Right kidney (tissue), 1 donor: ENCODE data around the gene SPCS1.

Experiments
- DNase-seq: peaks from one replicate; pipeline ENCODE4 v3.0.0-alpha.2; 2016

Gene SPCS1

GRCh38 chr3:52693071-52693470, 12.8 kb upstream of the SPCS1 start:
- DNase-seq, result no peak

DNA sequence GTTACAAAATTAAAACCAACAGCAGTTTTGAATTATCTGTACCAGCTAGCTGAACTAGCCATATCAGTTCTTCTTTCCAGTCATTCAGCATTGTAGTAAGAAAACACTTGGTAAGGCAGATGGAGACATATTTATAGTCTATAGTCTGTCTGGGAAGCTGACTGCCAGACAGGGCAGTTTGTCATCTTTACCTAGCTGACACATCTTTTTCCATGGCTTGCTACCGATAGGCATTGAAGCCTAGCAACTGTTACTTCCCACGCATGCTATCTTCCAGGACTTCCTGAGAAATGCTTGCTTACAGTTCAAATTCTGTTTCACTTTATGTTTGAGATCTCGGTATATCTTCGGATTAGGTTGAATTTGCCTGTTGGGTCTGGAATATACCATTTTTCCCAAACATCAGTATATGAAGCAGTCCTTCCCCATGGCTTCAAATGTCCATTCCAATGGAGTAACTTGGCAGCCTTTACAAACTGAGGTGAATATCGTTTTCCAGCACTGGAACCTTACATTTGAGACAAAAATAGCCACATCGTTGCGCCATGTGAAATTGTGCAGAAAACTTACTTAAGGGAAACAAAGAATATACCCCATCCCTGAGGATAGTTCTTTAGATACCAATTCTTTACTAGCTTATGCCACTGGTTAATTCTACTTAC, 11.2 kb upstream of the SPCS1 start:
- DNase-seq, result no peak

DNA sequence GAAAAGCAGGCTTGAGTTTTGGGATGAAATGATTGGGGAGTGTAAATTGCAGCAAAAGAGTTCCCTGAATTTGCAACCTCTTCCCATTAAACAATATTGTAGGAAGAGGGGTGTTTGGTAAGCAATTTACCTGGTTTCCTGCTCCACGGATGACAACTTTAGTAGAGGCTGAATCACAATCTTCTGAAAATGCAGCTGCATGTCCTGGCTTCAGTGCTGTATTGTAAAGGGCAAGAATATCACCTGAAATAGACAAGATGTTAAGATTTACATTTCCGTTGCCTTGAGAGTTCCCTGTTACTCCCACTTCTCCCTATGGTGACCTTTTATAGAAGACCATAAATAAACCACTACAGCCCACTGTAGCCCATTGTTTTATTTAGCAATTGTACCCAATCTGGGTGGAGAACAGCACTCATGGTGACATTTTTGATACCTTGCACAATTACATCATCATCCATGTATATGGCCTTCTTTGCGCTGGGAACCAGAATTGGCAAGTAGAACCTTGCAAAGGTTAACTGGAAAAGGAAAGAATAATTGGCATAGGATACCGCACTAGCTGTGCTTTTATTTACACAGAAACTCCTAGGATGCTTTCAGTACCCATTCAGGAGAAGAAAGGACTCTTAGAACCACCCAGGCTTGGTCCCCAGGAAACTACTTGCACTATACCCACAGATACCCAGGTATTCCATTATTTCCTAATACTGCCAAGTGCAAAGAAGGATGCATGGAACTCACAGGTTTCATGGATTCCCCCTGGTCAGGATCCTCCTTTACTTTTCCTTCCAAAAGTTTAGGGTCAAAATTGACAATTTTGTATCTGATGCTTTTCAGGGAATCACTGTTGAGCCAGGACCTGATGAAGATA, 9.9 kb upstream of the SPCS1 start:
- DNase-seq, result no peak

GRCh38 chr3:52696830-52697631, 8.9 kb upstream of the SPCS1 start:
- DNase-seq, result no peak

DNA sequence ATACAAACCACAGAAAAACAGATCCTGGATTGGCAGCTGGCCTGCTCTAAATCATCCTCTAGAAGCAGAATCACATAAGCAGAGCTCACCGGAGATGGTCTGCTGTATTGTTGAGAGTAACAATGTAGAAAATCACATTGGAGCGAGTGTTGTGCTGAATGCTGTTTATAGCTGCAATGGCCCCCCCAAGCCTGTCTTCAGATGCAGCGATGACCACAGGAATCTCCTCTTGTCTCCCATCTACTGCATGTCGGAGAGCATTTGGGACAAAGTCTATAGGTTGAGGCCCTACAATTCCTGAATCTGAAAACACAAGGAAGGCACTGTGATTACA, 8.3 kb upstream of the SPCS1 start:
- no peak for DNase-seq

DNA sequence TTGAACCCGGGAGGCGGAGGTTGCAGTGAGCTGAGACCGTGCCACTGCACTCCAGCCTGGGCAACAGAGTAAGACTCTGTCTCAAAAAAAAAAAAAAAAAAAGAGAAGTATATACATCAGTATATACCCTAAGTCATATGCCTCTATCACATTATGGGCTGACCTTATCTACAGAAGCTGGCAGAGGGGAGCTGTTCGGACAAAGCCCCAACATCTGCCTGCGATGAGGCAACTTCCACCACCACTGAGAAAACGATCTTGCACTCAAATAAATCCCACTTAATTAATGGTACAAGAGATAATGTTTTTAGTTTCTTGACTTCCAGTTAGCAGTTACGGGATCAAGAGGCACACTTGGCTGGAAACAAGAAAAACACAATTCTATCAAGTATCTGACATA, 2.6 kb upstream of the SPCS1 start:
- DNase-seq, result no peak

DNA sequence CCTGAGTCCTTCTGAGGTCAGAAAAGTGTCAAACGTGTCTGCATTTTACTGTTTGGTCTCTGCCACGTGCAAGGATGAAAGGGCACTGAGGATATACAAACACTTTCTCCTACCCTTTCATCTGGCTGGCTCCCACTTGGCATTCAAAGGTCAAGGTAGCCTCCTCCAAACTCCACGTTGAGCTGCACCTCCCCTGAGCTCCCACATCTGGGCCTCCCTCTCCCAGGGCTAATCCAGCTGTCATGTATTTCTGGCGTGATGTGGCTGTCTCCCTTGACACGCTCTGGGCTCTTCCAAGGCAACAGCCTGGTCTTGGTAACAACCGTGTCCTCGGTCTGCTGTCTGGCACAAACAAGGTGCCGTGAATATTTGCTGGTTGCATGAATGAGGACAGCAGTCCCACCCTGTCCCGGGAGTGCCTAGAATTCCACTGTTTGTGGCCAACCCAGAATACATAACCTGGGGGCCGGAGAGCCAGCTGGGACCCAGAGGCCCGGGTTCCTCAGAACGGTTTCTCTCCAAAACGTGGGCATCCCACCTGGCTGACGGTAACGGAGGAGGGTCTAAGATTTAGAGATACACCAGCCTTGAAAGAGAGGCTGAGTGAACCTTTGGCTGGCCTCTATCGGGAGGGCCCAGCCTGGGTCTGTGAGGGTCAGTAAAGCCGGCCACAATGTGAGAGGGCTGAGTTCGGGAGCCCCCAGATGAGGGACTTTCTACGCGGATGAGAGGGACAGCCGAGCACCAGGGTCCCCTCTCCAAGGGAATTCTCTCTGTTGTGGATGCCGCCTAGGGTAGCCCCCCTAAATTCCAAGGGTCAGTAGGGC, 1.1 kb upstream of the SPCS1 start:
- DNase-seq, result peak; percentile 34

DNA sequence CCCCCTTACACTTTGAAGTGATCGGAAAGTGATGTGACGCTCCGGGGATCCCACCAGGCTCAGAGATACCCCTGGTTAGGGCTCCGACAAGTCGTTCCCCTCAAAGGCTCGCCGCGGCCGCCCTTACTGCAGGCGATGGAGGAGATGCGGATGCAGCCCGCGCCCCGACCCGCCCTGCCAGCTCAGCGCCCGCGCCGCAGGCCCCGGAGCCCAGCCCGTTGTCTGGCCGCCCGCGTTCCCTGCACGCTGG, 543 bp upstream of the SPCS1 start:
- DNase-seq, result no peak

- no peak for DNase-seq
Observed at GRCh38 chr3:52707585-52707984, 1.7 kb downstream of the SPCS1 start.

- DNase-seq, result no peak
Observed at GRCh38 chr3:52710512-52710911, 4.6 kb downstream of the SPCS1 start.

GRCh38 chr3:52712291-52713212, 6.6 kb downstream of the SPCS1 start:
- no peak for DNase-seq

GRCh38 chr3:52714335-52715302, 8.7 kb downstream of the SPCS1 start:
- DNase-seq, result peak; percentile 50

- no peak for DNase-seq
Observed at GRCh38 chr3:52715714-52716305, 9.9 kb downstream of the SPCS1 start.

- no peak for DNase-seq
Observed at GRCh38 chr3:52719618-52720017, 13.7 kb downstream of the SPCS1 start.

- no peak for DNase-seq
Observed at GRCh38 chr3:52721002-52721729, 15.3 kb downstream of the SPCS1 start.

GRCh38 chr3:52721730-52722008, 15.8 kb downstream of the SPCS1 start:
- no peak for DNase-seq

DNA sequence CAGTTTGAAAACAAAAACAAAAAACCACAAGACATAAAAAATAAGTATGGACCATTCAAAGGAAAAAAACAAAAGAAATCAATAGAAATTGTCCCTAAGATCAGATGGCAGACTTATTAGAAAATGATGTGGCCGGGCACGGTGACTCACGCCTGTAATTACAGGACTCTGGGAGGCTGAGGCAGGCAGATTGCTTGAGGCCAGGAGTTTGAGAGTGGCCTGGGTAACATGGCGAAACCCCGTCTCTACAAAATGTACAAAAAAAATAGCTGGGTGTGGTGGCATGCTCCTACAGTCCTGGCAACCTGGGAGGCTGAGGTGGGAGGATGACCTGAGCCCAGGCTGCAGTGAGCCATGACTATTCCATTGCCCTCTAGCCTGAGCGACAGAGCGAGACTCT, 16.6 kb downstream of the SPCS1 start:
- DNase-seq, result no peak

- no peak for DNase-seq
Observed at GRCh38 chr3:52723935-52724334, 18.0 kb downstream of the SPCS1 start.

DNA sequence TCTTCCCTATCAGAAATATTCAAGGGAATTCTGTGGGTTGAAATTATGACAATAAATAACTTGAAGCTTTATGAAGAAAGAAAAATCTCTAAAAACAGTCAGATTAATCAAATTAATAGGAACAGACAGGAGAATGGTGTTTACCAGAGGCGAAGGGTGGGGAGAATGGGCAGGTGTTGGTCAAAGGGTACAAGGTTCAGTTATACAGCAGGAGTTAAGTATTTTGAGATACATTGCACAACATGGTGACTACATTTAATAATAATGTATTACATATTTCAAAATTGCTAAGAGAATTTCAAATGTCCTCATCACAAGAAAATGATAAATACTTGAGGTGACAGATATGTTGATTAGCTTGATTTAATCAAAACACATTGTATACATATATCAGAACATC, 18.6 kb downstream of the SPCS1 start:
- no peak for DNase-seq
